Subcutaneous adipose tissue (tissue), 4 donors: Measurements from ENCODE around the gene UAP1L1. TPM values are rescaled to one million over a fixed set of nuclear protein-coding genes. Genes with fewer than 3 reads are reported as not detected.

Experiments used
- CTCF ChIP-seq: fragments of 450-650 bp; IDR thresholded peaks from one replicate; pipeline ENCODE4 v1.5.1; 2016; ENCODE audit warnings: low read depth, mild to moderate bottlenecking, control low read depth, antibody characterized with exemption, moderate library complexity
- total RNA-seq, 4 donors: library from RNA; depleted of rRNA; stranded (reverse); fragments of >200 nt; gene quantifications; one replicate each; pipeline ENCODE4 v1.1.0, GENCODE V29; 2016

Gene UAP1L1
- total RNA-seq, 4 donors from 2014 or later: 6.7 to 14.8 (median 11.2) TPM

GRCh38 chr9:137070201-137070905 lies 7.0 kb upstream of the UAP1L1 start, which contains the start of gene SAPCD2:
SAPCD2 (minus strand) TSS chr9:137070557; CDS start chr9:137070460, 97 bp downstream.
- TF ChIP-seq CTCF: no peak

- TF ChIP-seq CTCF: no peak
These were observed 6.4 kb upstream of the UAP1L1 start for GRCh38 chr9:137070906-137071275.

- TF ChIP-seq CTCF: no peak
These were observed 6.0 kb upstream of the UAP1L1 start for GRCh38 chr9:137071282-137071681.

GRCh38 chr9:137073992-137074399 lies 3.3 kb upstream of the UAP1L1 start:
- no peak for TF ChIP-seq CTCF

GRCh38 chr9:137074657-137075274 lies 2.6 kb upstream of the UAP1L1 start:
- no peak for TF ChIP-seq CTCF

GRCh38 chr9:137075275-137075775 lies 2.0 kb upstream of the UAP1L1 start:
- no peak for TF ChIP-seq CTCF

GRCh38 chr9:137076636-137077009 lies 694 bp upstream of the UAP1L1 start:
- TF ChIP-seq CTCF: no peak
